ENCODE data around the gene CLVS2. TPM values are rescaled to one million over a fixed set of nuclear protein-coding genes. Genes with fewer than 3 reads are reported as not detected.

Gene CLVS2
- total RNA-seq, 1 experiment from 2014 or later, result not detected

GRCh38 chr6:123017104-123017682, 21.2 kb downstream of the CLVS2 start:
- no peak for DNase-seq (ENCODE audit: low spot score)
- in situ Hi-C loops (cut with HindIII; ENCODE audit: low sequenced_read_pairs), result no loop called here

- in situ Hi-C loops (cut with HindIII; ENCODE audit: low sequenced_read_pairs), result no loop called here
- no peak for DNase-seq (ENCODE audit: low spot score)
Measured at GRCh38 chr6:123022975-123023374, 26.9 kb downstream of the CLVS2 start.

GRCh38 chr6:123024976-123025375, 28.9 kb downstream of the CLVS2 start:
- in situ Hi-C loops (cut with HindIII; ENCODE audit: low sequenced_read_pairs), result no loop called here
- DNase-seq (ENCODE audit: low spot score), result no peak

GRCh38 chr6:123027408-123027807, 31.4 kb downstream of the CLVS2 start:
- in situ Hi-C loops (cut with HindIII; ENCODE audit: low sequenced_read_pairs), result no loop called here
- no peak for DNase-seq (ENCODE audit: low spot score)

- no peak for DNase-seq (ENCODE audit: low spot score)
- in situ Hi-C loops (cut with HindIII; ENCODE audit: low sequenced_read_pairs), result no loop called here
Measured at GRCh38 chr6:123028263-123028662, 32.2 kb downstream of the CLVS2 start.

GRCh38 chr6:123030282-123030681, 34.2 kb downstream of the CLVS2 start:
- in situ Hi-C loops (cut with HindIII; ENCODE audit: low sequenced_read_pairs), result no loop called here
- no peak for DNase-seq (ENCODE audit: low spot score)

- in situ Hi-C loops (cut with HindIII; ENCODE audit: low sequenced_read_pairs), result no loop called here
- DNase-seq (ENCODE audit: low spot score), result no peak
Measured at GRCh38 chr6:123036648-123037047, 40.6 kb downstream of the CLVS2 start.

GRCh38 chr6:123039431-123039830, 43.4 kb downstream of the CLVS2 start:
- in situ Hi-C loops (cut with HindIII; ENCODE audit: low sequenced_read_pairs), result no loop called here
- peak; percentile 63 for DNase-seq (ENCODE audit: low spot score)

GRCh38 chr6:123042401-123042800, 46.4 kb downstream of the CLVS2 start:
- in situ Hi-C loops (cut with HindIII; ENCODE audit: low sequenced_read_pairs), result no loop called here

GRCh38 chr6:123044341-123044860, 48.4 kb downstream of the CLVS2 start:
- in situ Hi-C loops (cut with HindIII; ENCODE audit: low sequenced_read_pairs), result no loop called here
- no peak for DNase-seq (ENCODE audit: low spot score)

More at GRCh38 chr6:123042401-123042800, 46.4 kb downstream of the CLVS2 start:
- peak; percentile 52 for DNase-seq (ENCODE audit: low spot score)

GRCh38 chr6:123053602-123054225, 57.7 kb downstream of the CLVS2 start:
- in situ Hi-C loops (cut with HindIII; ENCODE audit: low sequenced_read_pairs), result no loop called here
- DNase-seq (ENCODE audit: low spot score), result no peak

- in situ Hi-C loops (cut with HindIII; ENCODE audit: low sequenced_read_pairs), result no loop called here
- no peak for DNase-seq (ENCODE audit: low spot score)
Measured at GRCh38 chr6:123055256-123055655, 59.2 kb downstream of the CLVS2 start.

- in situ Hi-C loops (cut with HindIII; ENCODE audit: low sequenced_read_pairs), result no loop called here
Measured at GRCh38 chr6:123062670-123063069, 66.6 kb downstream of the CLVS2 start.

GRCh38 chr6:123064038-123064437, 68.0 kb downstream of the CLVS2 start:
- in situ Hi-C loops (cut with HindIII; ENCODE audit: low sequenced_read_pairs), result no loop called here

More at GRCh38 chr6:123062670-123063069, 66.6 kb downstream of the CLVS2 start:
- DNase-seq (ENCODE audit: low spot score), result peak; percentile 47

GRCh38 chr6:123074616-123075015, 78.6 kb downstream of the CLVS2 start:
- in situ Hi-C loops (cut with HindIII; ENCODE audit: low sequenced_read_pairs), result no loop called here
- DNase-seq (ENCODE audit: low spot score), result no peak

More at GRCh38 chr6:123064038-123064437, 68.0 kb downstream of the CLVS2 start:
- DNase-seq (ENCODE audit: low spot score), result no peak

- in situ Hi-C loops (cut with HindIII; ENCODE audit: low sequenced_read_pairs), result no loop called here
- DNase-seq (ENCODE audit: low spot score), result no peak
Measured at GRCh38 chr6:123085403-123085802, 89.4 kb downstream of the CLVS2 start.

GRCh38 chr6:123089226-123089625, 93.2 kb downstream of the CLVS2 start:
- in situ Hi-C loops (cut with HindIII; ENCODE audit: low sequenced_read_pairs), result no loop called here
- no peak for DNase-seq (ENCODE audit: low spot score)

- no peak for DNase-seq (ENCODE audit: low spot score)
- in situ Hi-C loops (cut with HindIII; ENCODE audit: low sequenced_read_pairs), result no loop called here
Measured at GRCh38 chr6:123091091-123091895, 95.3 kb downstream of the CLVS2 start.

GRCh38 chr6:123091896-123092271, 95.8 kb downstream of the CLVS2 start:
- DNase-seq (ENCODE audit: low spot score), result no peak
- in situ Hi-C loops (cut with HindIII; ENCODE audit: low sequenced_read_pairs), result no loop called here

GRCh38 chr6:123094795-123095194, 98.8 kb downstream of the CLVS2 start:
- DNase-seq (ENCODE audit: low spot score), result no peak
- in situ Hi-C loops (cut with HindIII; ENCODE audit: low sequenced_read_pairs), result no loop called here

Data from G401 (cell line).